HepG2 (cell line): ENCODE results near the gene SAMD4B. TPM values are rescaled to one million over a fixed set of nuclear protein-coding genes. Genes with fewer than 3 reads are reported as not detected.

Experiments used
- CSRNP2 ChIP-seq: sonication (generic); formaldehyde crosslinking; conservative IDR thresholded peaks from 2 replicates; pipeline ENCODE4 v1.8.0; 2022; ENCODE audit warnings: low read depth, missing genetic modification reagents
- DZIP1 ChIP-seq: sonication (generic); formaldehyde crosslinking; IDR thresholded peaks from 2 replicates; pipeline ENCODE4 v1.5.0; 2020; ENCODE audit warnings: mild to moderate bottlenecking, missing genetic modification reagents
- EEA1 ChIP-seq: sonication (generic); formaldehyde crosslinking; IDR thresholded peaks from 2 replicates; pipeline ENCODE4 v1.5.1; 2020; ENCODE audit warnings: mild to moderate bottlenecking, missing genetic modification reagents, borderline replicate concordance
- KLF16 ChIP-seq, 2 experiments: sonication (generic) in 1 of 2; formaldehyde crosslinking in 1 of 2; IDR thresholded peaks; 2 replicates each; pipeline versions ENCODE4 v1.6.1 to v1.8.0; 2016 to 2023; ENCODE audit warnings: missing genetic modification reagents in 2 of 2, missing compliant biosample characterization in 1 of 2
- MTERF4 ChIP-seq: sonication (generic); formaldehyde crosslinking; IDR thresholded peaks from 2 replicates; pipeline ENCODE4 v1.8.0; 2023; ENCODE audit warnings: mild to moderate bottlenecking, missing genetic modification reagents
- RFX1 ChIP-seq: fragments of 450-650 bp; IDR thresholded peaks from 2 replicates; pipeline ENCODE4 v1.6.1; 2017
- SMC3 ChIP-seq: IDR thresholded peaks from 2 replicates; pipeline ENCODE4 v1.6.1; 2011; ENCODE audit warnings: low read length, improper control_type of control experiment
- TOE1 ChIP-seq: sonication (generic); formaldehyde crosslinking; IDR thresholded peaks from 2 replicates; pipeline ENCODE4 v1.4.0; 2020; ENCODE audit warnings: mild to moderate bottlenecking, missing genetic modification reagents
- ZNF407 ChIP-seq: sonication (generic); formaldehyde crosslinking; IDR thresholded peaks from one replicate; pipeline ENCODE4 v1.5.1; 2020; ENCODE audit warnings: mild to moderate bottlenecking, missing genetic modification reagents; ENCODE audit errors: not compliant biosample characterization
- ZNF460 ChIP-seq: sonication (generic); formaldehyde crosslinking; IDR thresholded peaks from 2 replicates; pipeline ENCODE4 v1.5.1; 2020; ENCODE audit warnings: missing genetic modification reagents, mild to moderate bottlenecking, borderline replicate concordance
- ZNF512 ChIP-seq: sonication (generic); formaldehyde crosslinking; IDR thresholded peaks from 2 replicates; pipeline ENCODE4 v1.4.0; 2020; ENCODE audit warnings: mild to moderate bottlenecking, missing genetic modification reagents
- ZNF558 ChIP-seq: sonication (generic); formaldehyde crosslinking; IDR thresholded peaks from 2 replicates; pipeline ENCODE4 v1.9.0; 2022; ENCODE audit warnings: mild to moderate bottlenecking, missing genetic modification reagents, borderline replicate concordance
- polyA plus RNA-seq, 8 experiments: library from polyadenylated mRNA; depleted of rRNA in 3 of 8; stranded (reverse) in 7 of 8; unstranded in 1 of 8; fragments of >200 nt; fragmentation: Illumina TruSeq in 4 of 8; extraction: Trizol in 4 of 8; gene quantifications; 2 replicates each; pipeline versions ENCODE4 v1.2.1 to v1.2.3, GENCODE V29; 2011 to 2016; ENCODE audit warnings: low read depth in 4 of 8, missing spikeins in 1 of 8, mixed read lengths in 1 of 8; ENCODE audit not compliant: insufficient read depth in 1 of 8
- total RNA-seq, 5 experiments: library from RNA; depleted of rRNA; stranded (reverse); fragments of >200 nt; fragmentation: Illumina TruSeq; extraction: Trizol; gene quantifications; 2 replicates each; pipeline ENCODE4 v1.2.3, GENCODE V29; 2016; ENCODE audit warnings: low read depth in 1 of 5

SAMD4B gene
- total and polyA plus RNA-seq, 2 of the 13 experiments (the other 11 are each of a cell fraction or from before 2014, with no cell fraction given): 26.0 to 31.8 TPM

GRCh38 chr19:39341719-39342604 lies at the start of gene SAMD4B (continued):
- TF ChIP-seq ZNF407 (no peak), RFX1 (peak; percentile 66), ZNF460 (CRISPR knock-in tag) (0 out of 2 replicates have a peak, but pooled peaks have one; percentile 25), TOE1 (CRISPR knock-in tag) (no peak), CSRNP2 (CRISPR knock-in tag) (0 out of 2 replicates have a peak, but pooled peaks have one; percentile 42), MTERF4 (CRISPR knock-in tag) (no peak), KLF16 (CRISPR knock-in tag; IDR thresholded peaks at IDR 0.05) (peak in 1 of 2 experiments; percentile 60; a peak in 1 of 4 replicates), ZNF558 (CRISPR knock-in tag) (no peak), SMC3 (peak; percentile 43; the same call in 1 of the 2 replicates), ZNF512 (CRISPR knock-in tag) (no peak), DZIP1 (CRISPR knock-in tag) (no peak), EEA1 (CRISPR knock-in tag) (no peak)
